Limb (tissue), 2 donors: ENCODE measurements around the gene HIVEP2.
A peak's percentile ranks its signal among the peaks of the same experiment; 100 is the strongest.
"Not testable (repeated sequence)": the region's sequence is repeated elsewhere in the genome, so short reads cannot be mapped to it uniquely, and the experiment has no call there.

Experiments used
- DNase-seq, 2 donors: peaks; one replicate each; pipeline ENCODE4 v3.0.0-alpha.2; 2016; ENCODE audit errors: extremely low spot score in 2 of 2

HIVEP2 gene, protein sequence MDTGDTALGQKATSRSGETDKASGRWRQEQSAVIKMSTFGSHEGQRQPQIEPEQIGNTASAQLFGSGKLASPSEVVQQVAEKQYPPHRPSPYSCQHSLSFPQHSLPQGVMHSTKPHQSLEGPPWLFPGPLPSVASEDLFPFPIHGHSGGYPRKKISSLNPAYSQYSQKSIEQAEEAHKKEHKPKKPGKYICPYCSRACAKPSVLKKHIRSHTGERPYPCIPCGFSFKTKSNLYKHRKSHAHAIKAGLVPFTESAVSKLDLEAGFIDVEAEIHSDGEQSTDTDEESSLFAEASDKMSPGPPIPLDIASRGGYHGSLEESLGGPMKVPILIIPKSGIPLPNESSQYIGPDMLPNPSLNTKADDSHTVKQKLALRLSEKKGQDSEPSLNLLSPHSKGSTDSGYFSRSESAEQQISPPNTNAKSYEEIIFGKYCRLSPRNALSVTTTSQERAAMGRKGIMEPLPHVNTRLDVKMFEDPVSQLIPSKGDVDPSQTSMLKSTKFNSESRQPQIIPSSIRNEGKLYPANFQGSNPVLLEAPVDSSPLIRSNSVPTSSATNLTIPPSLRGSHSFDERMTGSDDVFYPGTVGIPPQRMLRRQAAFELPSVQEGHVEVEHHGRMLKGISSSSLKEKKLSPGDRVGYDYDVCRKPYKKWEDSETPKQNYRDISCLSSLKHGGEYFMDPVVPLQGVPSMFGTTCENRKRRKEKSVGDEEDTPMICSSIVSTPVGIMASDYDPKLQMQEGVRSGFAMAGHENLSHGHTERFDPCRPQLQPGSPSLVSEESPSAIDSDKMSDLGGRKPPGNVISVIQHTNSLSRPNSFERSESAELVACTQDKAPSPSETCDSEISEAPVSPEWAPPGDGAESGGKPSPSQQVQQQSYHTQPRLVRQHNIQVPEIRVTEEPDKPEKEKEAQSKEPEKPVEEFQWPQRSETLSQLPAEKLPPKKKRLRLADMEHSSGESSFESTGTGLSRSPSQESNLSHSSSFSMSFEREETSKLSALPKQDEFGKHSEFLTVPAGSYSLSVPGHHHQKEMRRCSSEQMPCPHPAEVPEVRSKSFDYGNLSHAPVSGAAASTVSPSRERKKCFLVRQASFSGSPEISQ (N-terminal part only)

DNA sequence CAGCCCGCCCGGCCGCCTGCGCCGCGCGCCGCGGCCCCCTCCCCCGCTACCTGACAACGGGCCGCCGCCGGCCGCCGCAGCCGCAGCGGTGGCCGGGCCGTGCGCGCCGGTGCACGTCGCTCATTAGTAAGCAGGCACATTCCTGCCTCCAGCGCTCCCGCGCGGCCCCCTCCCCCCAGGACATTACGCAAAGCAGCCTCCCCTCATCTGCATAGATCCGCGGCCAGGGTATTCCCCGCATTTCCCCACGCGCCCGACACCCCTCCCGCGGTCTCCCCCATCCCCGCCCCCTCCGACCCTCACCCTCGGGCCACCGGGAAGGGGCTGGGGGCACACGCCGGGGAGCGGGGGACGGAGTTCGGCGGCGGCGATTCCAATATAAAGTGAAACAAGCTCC, at the start of gene HIVEP2:
HIVEP2 (minus strand) TSS at position 128 of the 397 bp plus-strand sequence. CDS start 170,438 bp downstream, outside the sequence.
- peak; percentile 42 to 90 for DNase-seq

DNA sequence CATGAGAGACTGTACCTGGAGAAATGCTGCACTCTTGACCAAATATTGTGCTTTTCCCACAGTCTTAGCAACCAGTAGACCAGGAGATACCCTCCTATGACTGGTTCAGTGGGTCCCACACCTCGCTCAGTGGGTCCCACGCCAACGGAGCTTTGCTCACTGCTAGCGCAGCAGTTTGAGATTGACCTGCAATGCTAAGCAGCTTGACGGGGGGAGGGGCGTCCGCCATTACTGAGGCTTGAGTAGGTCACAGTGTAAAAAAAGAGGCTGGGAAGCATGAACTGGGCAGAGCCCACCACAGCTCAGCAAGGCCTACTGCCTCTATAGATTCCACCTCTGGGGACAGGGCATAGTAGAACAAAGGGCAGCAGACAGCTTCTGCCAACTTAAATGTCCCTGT, 49.0 kb upstream of the HIVEP2 start:
- DNase-seq: no peak

DNA sequence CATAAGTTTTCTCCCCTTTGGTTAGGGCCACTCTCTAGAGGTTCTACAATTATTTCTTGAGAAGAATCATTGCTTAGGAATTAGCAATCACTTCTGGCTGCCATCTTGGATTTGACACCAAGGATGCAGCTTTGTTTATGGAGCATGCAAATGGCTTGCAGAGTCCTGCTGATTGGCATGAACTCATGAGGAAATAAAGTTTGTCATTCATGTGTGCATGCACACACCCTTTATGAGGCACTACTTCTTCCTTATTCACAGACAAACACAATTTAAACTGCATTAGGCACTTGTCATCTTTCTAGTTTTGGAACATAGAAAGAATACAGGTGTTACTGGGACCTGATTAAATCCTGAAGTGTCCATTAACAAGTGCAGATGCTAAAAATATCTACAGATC, 42.5 kb upstream of the HIVEP2 start:
- DNase-seq: no peak

DNA sequence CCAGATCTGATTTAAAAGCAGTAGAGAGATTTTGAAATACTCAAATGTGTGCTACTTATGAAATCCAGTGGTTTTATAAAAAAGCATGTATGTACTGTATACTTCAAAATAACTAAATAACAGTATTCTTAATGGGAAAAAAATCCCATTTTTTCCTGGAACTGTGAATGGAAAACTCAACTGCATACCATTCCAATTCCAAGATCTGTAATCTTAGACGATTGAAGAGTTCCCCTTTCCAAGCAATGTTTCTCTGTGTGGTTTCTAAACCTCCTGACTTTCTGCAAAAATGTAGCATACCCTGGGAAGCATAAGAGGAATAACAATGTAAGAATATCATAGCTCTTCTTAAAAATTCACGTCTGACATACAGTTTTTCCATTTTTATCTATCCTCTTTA, 40.3 kb upstream of the HIVEP2 start:
- DNase-seq: peak in 1 of 2 donors; percentile 58

DNA sequence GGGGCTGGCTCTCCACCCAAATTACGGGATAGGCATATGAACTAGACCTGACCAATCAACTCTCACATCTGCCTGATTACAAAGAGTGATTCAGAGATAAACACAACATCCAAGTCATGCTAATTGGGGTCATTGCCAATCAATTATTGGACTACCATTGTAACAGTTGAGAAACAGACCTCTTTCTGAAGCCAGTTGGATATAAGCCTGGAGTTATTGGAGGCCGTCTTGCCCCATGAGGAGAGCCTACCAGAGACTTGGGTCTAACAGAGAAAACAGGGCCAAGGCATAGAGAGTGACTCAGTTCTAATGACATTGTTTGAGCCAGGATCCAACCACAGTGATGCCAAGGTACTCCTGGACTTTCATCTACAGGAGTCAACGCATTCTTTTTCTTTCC, 39.4 kb upstream of the HIVEP2 start:
- no peak for DNase-seq

DNA sequence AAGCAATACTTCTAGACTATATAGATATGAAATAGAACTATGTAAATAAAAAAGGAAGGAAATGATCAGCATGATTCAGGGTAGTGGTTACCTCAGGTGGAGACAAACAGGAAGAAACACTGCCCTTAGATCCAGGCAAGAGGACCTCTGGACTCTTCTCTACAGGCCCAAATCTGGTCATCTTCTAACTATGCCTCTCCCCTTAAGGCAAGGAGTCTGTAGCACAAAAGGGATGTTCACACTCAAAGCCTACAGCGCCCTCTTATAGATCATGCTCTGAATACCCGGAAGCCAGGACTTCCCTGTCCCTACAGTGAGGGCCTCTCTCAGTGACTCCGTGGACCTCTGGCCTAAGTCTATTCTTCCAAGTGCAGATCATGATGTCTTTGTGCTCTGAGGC, 30.4 kb upstream of the HIVEP2 start:
- DNase-seq: no peak

DNA sequence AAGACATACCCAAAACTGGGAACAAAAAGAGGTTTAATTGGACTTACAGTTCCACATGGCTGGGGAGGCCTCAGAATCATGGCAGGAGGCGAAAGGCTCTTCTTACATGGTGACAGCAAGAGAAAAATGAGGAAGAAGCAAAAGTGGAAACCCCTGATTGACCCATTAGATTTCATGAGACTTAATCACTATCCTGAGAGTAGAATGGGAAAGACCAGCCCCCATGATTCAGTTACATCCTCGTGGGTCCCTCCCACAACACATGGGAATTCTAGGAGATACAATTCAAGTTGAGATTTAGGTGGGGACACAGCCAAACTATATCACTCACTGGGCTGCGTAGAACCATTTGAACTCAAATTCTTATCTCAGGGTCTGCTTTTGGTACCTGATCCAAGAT, 26.0 kb upstream of the HIVEP2 start:
- not testable (repeated sequence) for DNase-seq

DNA sequence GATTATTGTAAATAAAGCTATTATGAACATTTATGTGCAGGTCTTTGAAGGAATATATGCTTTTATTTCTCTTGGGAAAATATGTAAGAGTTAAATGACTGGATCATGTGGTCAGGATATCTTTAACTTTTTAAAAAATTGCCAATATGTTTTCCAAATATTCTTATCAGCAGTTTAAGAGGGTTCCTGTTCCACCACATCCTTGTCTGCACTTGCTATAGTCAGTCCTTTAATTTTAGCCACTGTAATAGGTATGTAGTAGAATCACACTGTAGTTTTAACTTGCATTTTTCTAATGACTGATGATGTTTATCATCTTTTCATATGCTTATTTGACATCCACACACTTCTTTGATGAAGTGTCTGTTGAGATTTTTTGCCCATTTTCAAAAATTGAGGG, 23.6 kb upstream of the HIVEP2 start:
- DNase-seq: no peak

DNA sequence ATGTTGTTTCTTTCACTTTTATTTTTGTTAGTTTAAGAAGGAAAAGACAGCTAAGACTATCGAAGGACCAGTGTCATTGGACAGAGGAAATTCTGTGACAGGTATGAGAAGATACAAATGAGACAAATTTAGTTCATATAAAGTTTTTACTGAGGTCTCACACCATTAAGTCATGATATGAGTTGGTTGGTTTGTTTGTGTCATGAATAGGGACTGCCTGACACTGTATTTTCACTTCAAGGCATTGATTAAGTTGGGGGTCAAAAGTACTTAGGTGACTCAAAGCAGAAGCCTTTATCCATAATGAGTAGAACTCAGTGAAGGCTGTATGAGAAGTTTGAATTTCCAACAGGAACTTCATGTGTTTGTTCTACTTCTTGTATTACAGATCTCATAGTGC, 21.3 kb upstream of the HIVEP2 start:
- DNase-seq: no peak

DNA sequence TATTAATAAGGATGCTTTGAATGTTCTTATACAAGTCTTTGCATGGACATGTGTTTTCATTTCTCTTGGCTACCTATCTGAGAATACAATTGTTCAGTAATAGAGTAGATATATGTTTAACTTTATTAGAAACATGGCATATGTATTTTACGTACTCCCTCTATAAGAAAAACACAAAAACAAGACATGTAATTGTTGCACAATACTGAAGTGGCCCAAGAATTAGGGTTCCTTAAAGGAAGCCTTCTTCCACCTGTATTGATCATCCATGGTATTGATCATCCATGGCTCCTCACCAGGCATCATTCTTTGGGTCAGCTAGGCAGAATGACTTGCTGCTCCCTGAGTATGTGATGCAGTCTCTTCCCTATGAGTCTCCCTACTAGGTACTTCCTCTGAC, 20.2 kb upstream of the HIVEP2 start:
- no peak for DNase-seq

DNA sequence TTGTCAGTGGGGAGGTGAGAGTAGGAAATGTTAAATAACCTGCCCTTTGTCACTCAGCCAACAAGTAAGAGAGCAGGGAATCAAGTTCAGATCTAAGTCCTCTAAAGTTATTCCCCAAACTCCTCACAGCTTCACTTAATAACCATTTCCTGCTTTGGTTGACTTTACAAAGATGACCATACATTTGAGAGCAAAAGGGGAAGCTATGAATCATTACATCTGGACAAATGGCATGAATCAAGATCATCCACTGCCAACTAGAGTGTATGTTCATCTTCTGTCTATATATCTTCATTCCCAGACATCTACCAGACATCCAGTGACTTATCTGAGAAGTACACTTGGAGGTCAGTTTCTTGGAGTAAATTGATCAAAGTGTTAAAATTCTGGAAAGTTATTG, 15.1 kb upstream of the HIVEP2 start:
- DNase-seq: no peak

DNA sequence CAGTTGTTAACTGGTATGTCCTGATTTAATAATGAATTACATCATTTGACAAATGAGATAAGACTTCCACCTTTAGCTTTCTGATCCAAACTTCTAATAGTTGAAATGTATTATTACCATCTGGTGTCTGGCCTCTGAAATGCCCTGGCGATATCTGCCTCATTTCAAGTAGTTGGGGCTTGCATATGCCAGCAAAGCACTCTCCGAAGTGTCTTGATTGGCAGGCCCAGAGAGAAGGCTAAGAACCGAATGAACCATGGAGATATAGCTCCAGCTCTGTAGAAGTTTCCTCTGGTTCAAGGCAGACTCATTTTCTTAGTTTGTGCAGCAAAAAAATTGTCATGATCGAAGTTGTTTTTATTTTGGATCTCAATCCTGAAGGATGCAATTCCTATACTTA, 13.4 kb upstream of the HIVEP2 start:
- no peak for DNase-seq

DNA sequence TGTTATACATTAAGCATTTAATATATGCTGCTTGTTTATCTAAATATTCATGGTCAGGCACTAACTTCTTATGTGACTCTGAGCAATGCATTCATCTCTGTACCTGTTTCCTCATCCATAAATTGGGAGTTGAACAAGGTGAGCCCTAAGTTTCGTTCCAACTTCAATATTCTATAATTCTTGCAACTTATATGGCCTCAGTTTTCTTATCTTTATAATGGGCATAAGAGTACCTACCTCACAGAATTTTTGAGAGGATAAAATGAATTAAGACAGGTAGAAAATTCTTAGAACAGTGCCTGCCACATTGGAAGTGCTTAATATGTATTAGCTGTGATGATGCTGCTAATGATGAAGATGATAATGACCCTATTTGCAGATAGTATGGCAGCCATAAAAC, 11.8 kb upstream of the HIVEP2 start:
- no peak for DNase-seq

DNA sequence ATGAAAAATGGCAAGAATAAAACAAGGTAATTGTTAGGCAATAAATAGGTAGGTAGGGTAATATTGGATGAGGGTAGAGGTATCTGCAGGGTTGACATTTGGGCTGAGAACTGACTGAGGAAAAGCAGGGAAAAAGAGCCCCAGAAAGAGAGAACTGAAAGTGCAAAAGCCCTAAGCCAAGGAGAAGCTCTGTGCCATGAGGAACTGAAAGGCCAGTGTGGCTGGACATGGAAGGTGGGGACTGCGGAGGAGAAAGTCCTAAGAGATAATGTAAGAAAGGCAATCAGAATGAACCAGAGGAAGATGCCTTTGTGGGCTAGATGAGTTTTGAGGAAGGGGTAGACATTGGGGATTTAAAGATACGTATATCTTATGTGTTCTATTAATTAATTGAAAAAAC, 9.9 kb upstream of the HIVEP2 start:
- DNase-seq: no peak

DNA sequence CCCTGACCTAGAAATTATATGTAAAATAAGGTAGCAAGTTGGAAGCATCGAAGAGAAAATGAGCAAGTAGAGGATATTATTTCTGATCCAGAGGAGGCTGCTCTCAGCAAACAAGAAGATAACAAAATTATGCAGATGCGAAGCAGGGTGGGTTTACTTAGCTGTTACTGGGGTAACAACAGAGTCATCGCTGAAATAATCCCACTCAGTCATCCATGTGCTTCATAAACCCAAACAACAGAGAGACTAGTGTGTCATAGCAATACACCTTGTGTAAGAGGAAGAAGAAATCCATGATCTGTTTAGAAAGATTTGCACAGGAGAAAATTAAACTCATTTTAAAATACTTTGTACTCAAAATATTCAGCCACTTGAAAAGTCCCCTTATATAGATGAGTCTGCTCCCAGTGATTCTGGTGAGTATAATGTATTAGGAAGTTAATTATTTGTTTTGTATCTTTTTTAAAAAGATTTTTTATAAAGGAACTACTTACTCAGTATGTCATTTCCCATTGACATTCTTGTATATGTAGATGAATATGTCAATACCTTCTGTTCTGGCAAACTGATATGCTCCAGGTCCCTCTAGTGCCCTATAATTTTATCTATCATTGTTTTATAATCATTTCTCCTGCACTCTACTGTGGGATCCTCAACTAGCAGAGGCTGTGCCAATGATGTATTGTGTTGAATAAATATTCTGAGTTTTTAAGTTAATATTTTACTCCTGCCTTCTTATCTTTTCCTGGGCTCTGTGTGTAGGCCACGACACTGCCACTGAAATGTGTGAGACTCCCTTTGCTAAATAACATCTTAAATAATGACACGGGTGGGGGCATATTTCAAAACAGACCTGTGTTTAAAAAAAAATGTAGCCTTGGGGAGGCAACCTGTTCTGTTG, 8.6 kb upstream of the HIVEP2 start:
- DNase-seq: no peak

DNA sequence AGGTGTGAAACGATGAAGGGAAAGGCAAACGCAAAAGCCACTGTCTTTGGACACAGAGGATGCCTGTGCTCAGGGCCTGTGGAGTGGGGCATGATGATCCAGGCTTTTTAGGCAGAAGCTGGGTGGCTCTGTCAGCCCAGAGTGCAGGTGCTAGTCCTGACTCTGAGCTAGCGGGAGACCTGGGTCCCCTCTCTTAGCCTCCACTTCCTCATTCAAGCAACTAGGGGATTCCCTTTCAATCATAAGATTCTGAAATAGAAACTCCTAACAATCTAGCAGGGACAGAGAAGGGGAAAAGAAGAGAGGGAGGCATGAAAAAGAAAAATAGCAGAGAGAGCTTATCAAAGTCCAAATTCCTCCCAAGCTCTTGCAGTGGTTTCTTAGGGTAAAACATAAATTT, 7.6 kb upstream of the HIVEP2 start:
- no peak for DNase-seq

DNA sequence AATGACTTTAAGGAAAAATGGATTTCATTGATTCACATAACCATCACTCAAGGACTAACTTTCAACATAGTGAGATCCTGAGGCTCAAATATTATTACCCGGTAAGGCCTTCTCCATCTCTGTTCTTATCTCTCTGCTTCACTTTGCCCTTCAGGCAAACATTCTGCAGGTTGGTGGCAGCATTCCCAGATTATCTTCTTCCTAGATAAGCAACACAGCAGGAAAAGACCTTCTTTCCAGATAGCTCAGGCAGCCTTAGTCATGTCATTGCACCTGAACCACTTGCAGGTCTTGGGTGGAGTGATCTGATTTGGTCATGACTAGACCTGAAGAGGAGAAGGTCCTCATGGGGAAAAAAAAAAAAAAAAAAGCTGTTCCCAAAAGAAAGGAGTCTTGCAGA, 5.3 kb upstream of the HIVEP2 start:
- no peak for DNase-seq

DNA sequence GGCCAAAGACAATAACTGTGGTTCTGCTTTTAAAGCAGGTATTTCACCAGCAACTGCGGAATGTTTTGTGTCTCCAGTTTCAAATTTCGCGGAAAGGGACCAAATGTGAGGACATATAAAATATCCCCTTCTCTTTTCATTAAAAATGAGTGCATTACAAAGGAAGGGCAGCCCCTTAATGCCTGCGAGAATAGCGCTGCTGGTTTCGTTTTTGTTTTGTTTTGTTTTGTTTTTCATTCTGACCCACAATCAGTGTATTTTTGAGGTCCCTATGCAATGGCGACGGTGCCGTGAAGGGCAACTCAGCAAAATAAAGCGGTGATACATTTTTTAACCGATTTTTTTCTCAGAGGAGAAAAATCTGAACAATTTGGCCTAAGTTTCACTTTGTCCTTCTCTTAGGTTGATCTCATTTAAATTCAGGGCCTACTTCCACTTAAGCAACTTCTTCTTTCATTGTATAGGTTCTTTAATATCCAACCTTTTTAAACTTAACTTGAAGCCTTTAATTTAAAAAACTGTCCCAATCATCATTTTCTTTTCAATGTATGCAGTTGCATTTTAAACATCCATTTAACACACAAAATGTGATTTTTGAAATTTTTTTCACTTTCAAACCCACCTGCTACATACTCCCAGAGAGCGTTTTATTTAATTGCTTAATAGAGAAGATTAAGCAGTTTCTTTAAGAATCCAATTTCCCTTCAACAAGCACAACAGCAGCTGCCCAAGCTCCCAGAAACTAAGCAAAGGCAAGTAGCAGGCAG, 2.9 kb upstream of the HIVEP2 start:
- DNase-seq: peak in 1 of 2 donors; percentile 30

DNA sequence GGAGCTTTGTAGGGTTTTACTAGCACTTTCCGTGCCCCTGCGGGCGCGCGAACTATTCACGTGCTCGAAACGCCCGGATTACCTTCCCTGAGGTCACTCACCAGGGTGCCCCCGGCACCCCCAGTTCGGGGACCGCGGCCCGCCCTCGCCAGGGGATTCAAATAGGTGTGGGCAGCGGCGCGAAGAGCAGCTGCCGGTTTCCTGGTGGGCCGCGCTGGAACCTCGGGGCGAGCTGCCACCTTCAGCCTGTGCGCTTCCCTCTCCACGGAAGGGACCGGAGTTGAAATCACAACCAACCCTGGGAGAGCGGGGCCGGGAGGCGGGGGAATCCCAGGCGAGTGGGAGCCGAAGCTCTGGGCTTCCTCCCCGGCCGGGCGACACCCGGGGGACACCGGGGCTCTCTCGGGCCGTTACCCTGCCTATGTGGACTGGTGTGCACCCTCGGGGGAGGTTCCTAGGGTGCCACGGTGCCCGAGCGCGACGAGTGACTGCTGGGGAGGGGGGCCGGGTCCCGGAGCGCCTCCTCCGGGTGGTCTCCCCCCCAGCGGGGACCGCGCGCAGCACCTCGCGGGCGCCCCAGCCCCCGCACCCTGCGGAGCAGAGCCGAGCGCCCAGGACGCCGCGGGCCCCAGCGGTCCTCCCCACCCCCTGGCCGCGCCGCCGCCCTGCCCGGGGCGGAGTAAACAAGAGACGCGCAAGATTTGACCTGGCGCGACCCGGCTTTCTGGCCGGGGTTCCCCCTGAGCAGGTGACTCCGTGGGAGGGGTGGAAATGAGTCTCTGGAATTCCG, 2.1 kb upstream of the HIVEP2 start:
- peak; percentile 19 to 78 for DNase-seq
